A673 (cell line): ENCODE measurements around the gene LMTK3.

Experiments used
- EZH2 ChIP-seq: fragments of 200-600 bp; sonication (generic); IDR thresholded peaks from 2 replicates; pipeline ENCODE4 v1.6.1; 2017; ENCODE audit warnings: borderline replicate concordance, low read depth, mild to moderate bottlenecking, mixed read lengths, antibody characterized with exemption, low read length; ENCODE audit not compliant: poor library complexity, severe bottlenecking
- TF ChIP-seq, protein P1 (sequence below): fragments of 300-800, 200-600 bp; sonication (generic); conservative IDR thresholded peaks from 2 replicates; pipeline ENCODE4 v1.5.1; 2017; ENCODE audit warnings: low read depth, mild to moderate bottlenecking, antibody characterized with exemption, low read length, moderate library complexity, mixed read lengths

DNA sequence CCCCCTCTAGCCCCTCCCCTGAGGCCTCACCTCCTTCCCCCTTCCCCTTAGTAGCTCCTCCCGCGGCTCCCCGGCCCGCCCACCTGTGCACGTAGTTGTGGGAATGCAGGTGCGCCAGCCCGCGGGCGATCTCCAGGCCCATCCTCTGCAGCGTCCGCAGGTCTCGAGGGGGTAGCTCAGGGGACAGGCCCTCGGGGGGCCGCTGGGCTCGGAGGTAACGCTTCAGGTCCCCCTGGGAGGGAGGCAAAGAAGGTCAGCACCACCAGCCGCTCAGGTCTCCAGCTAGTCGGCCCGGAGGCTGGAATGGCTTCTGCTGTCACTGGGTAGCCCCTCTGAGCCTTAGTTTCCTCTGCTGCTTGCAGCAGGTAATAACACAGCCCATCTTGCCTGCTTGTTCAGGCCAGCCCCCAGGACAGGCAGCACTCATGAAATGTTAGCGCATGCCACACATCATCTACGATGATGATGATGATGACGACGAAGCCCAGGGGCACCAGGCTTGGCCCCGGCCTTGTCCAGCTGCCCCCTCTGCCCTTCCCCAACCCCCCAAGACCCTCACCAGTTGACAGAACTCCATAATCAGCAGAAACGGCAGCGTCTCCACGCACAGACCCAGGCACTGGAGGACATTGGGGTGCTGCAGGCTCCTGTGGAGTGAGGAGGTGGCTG is 9.2 kb downstream of the LMTK3 start:
- TF ChIP-seq, protein P1, sequence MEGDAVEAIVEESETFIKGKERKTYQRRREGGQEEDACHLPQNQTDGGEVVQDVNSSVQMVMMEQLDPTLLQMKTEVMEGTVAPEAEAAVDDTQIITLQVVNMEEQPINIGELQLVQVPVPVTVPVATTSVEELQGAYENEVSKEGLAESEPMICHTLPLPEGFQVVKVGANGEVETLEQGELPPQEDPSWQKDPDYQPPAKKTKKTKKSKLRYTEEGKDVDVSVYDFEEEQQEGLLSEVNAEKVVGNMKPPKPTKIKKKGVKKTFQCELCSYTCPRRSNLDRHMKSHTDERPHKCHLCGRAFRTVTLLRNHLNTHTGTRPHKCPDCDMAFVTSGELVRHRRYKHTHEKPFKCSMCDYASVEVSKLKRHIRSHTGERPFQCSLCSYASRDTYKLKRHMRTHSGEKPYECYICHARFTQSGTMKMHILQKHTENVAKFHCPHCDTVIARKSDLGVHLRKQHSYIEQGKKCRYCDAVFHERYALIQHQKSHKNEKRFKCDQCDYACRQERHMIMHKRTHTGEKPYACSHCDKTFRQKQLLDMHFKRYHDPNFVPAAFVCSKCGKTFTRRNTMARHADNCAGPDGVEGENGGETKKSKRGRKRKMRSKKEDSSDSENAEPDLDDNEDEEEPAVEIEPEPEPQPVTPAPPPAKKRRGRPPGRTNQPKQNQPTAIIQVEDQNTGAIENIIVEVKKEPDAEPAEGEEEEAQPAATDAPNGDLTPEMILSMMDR: no peak
- no peak for TF ChIP-seq EZH2
